Measurements from ENCODE around the gene MSI2.

DNA sequence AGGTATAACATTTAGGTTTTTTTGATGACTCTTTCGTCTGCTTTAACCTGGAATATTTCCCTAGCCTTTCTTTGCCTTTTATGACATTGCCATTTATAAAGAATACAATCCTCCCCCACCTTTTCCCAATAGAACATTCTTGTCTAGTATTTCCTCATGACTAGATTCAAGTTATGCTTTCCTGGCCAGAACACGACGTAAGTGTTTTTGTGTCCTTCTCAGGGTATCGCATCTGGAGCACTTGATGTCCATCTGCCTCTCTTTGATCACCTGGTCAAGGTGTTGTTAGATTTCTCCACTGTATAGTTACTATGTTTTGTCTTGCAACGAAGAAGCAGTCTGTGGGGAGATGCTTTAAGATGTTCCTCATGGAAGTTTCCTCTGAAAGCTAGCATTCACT lies 87.4 kb downstream of the MSI2 start:
- no peak for TF ChIP-seq REST (IDR thresholded peaks at IDR 0.05; ENCODE audit: low read depth)
- no peak for TF ChIP-seq TAF1 (IDR thresholded peaks at IDR 0.05; ENCODE audit: low read depth)
- TF ChIP-seq, protein P1, sequence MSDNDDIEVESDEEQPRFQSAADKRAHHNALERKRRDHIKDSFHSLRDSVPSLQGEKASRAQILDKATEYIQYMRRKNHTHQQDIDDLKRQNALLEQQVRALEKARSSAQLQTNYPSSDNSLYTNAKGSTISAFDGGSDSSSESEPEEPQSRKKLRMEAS (IDR thresholded peaks at IDR 0.05), result no peak
- no peak for TF ChIP-seq CREB1 (IDR thresholded peaks at IDR 0.05; ENCODE audit: low read depth)
- TF ChIP-seq CEBPB (IDR thresholded peaks at IDR 0.05), result no peak
- no peak for TF ChIP-seq EP300 (IDR thresholded peaks at IDR 0.05; ENCODE audit: borderline replicate concordance)
- TF ChIP-seq TCF12 (IDR thresholded peaks at IDR 0.05; ENCODE audit: low read depth), result no peak
- no peak for TF ChIP-seq EGR1 (IDR thresholded peaks at IDR 0.05)
- no peak for TF ChIP-seq RAD21 (IDR thresholded peaks at IDR 0.05; ENCODE audit: low read depth)
- TF ChIP-seq YY1 (IDR thresholded peaks at IDR 0.05; ENCODE audit: low read depth), result no peak

Data from Ishikawa (cell line).